A673 (cell line): ENCODE measurements around the gene CDC20B.
"Not testable (repeated sequence)": the region's sequence is repeated elsewhere in the genome, so short reads cannot be mapped to it uniquely, and the experiment has no call there.

Experiments
- CTCF ChIP-seq: fragments of 300-800, 200-600 bp; sonication (generic); conservative IDR thresholded peaks from 2 replicates; pipeline ENCODE4 v1.5.1; 2017; ENCODE audit warnings: low read depth, mild to moderate bottlenecking, antibody characterized with exemption, low read length, moderate library complexity, mixed read lengths
- EZH2 ChIP-seq: fragments of 200-600 bp; sonication (generic); IDR thresholded peaks from 2 replicates; pipeline ENCODE4 v1.6.1; 2017; ENCODE audit warnings: borderline replicate concordance, low read depth, mild to moderate bottlenecking, mixed read lengths, antibody characterized with exemption, low read length; ENCODE audit not compliant: poor library complexity, severe bottlenecking

DNA sequence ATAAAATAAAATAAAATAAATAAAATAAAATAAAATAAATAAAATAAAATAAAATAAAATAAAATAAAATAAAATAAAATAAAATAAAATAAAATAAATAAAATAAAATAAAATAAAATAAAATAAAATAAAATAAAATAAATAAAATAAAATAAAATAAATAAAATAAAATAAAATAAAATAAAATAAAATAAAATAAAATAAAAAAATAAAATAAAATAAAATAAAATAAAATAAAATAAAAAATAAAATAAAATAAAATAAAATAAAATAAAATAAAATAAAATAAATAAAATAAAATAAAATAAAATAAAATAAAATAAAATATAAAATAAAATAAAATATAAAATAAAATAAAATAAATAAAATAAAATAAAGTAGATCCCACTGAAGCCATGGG is 67.0 kb downstream of the CDC20B start:
- TF ChIP-seq CTCF, EZH2: not testable (repeated sequence)
